ENCODE data around the gene CDCA3. TPM values are rescaled to one million over a fixed set of nuclear protein-coding genes. Genes with fewer than 3 reads are reported as not detected.

Gene CDCA3
- total and polyA plus RNA-seq, 2 of the 13 experiments (the other 11 are each of a cell fraction or from before 2014, with no cell fraction given): 32.7 to 56.5 TPM

DNA sequence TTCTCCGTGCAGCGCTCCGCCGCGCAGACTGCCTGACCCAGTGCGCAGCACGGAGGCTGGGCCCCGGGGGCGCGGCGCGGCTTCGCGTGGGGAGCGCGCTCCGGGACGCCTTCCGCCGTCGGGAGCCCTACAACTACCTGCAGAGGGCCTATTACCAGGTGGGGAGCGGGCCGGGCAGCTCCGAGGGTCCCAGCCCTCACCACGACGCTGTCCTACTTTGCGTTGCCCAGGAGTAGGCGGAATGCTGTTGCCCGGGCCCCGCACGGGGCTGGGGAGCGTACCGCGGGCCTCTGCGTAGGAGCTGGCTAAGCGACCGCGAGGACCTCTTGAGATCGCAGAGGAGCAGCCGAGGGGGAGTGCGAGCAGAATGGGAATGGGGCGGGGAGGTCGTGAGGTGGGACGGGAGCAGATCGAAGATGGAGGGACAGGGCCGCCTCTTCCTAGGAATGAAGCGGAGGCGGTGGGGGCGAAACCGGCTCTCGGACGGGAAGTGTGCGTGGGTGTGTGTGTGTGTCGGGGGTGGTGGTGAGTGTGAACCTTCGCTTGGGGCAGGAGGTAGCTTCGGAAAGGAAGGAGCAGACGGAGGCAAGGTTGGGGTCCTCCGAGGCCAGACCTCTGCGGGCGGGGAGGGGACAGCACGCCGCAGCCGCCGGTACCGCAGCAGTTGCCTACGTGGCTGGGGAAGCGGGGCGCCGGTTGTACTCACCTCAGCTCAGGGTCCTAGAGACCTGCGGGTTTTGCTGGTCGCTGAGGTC, 22.1 kb downstream of the CDCA3 start (continued):
- TF ChIP-seq ZNF20 (CRISPR knock-in tag; IDR thresholded peaks at IDR 0.05) (0 out of 2 replicates have a peak, but pooled peaks have one; percentile 52), ZNF407 (CRISPR knock-in tag; IDR thresholded peaks at IDR 0.05; ENCODE audit: not compliant biosample characterization) (no peak), ZNF292 (CRISPR knock-in tag; IDR thresholded peaks at IDR 0.05; ENCODE audit: borderline replicate concordance, low read depth) (peak; percentile 38; the same call in 1 of the 2 replicates), BORCS8-MEF2B (CRISPR knock-in tag; IDR thresholded peaks at IDR 0.05) (peak; percentile 24; the same call in 1 of the 2 replicates), SALL2 (CRISPR knock-in tag; IDR thresholded peaks at IDR 0.05) (no peak), KDM2A (CRISPR knock-in tag; IDR thresholded peaks at IDR 0.05; ENCODE audit: borderline replicate concordance, low read depth) (peak; percentile 55), ZBTB10 (CRISPR knock-in tag; IDR thresholded peaks at IDR 0.05; ENCODE audit: borderline replicate concordance) (0 out of 2 replicates have a peak, but pooled peaks have one; percentile 14), ZSCAN29 (CRISPR knock-in tag; conservative IDR thresholded peaks at IDR 0.05) (0 out of 2 replicates have a peak, but pooled peaks have one; percentile 36), ZNF296 (CRISPR knock-in tag; conservative IDR thresholded peaks at IDR 0.05) (peak; percentile 64; the same call in 1 of the 2 replicates), ZFP82 (CRISPR knock-in tag; IDR thresholded peaks at IDR 0.05; ENCODE audit: borderline replicate concordance) (0 out of 2 replicates have a peak, but pooled peaks have one; percentile 76)
- TF ChIP-seq, protein P1, sequence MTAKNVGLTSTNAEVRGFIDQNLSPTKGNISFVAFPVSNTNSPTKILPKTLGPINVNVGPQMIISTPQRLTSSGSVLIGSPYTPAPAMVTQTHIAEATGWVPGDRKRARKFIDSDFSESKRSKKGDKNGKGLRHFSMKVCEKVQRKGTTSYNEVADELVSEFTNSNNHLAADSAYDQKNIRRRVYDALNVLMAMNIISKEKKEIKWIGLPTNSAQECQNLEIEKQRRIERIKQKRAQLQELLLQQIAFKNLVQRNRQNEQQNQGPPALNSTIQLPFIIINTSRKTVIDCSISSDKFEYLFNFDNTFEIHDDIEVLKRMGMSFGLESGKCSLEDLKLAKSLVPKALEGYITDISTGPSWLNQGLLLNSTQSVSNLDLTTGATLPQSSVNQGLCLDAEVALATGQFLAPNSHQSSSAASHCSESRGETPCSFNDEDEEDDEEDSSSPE (CRISPR knock-in tag; IDR thresholded peaks at IDR 0.05): no peak; the same call in 1 of the 2 replicates
- TF ChIP-seq, protein P2, sequence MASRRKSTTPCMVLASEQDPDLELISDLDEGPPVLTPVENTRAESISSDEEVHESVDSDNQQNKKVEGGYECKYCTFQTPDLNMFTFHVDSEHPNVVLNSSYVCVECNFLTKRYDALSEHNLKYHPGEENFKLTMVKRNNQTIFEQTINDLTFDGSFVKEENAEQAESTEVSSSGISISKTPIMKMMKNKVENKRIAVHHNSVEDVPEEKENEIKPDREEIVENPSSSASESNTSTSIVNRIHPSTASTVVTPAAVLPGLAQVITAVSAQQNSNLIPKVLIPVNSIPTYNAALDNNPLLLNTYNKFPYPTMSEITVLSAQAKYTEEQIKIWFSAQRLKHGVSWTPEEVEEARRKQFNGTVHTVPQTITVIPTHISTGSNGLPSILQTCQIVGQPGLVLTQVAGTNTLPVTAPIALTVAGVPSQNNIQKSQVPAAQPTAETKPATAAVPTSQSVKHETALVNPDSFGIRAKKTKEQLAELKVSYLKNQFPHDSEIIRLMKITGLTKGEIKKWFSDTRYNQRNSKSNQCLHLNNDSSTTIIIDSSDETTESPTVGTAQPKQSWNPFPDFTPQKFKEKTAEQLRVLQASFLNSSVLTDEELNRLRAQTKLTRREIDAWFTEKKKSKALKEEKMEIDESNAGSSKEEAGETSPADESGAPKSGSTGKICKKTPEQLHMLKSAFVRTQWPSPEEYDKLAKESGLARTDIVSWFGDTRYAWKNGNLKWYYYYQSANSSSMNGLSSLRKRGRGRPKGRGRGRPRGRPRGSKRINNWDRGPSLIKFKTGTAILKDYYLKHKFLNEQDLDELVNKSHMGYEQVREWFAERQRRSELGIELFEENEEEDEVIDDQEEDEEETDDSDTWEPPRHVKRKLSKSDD (CRISPR knock-in tag; IDR thresholded peaks at IDR 0.05; ENCODE audit: low read depth): no peak

Data from HepG2 (cell line).